ENCODE measurements around the gene CHFR. TPM values are rescaled to one million over a fixed set of nuclear protein-coding genes. Genes with fewer than 3 reads are reported as not detected.

The CHFR gene
- total RNA-seq, 2 experiments from 2014 or later, result 75.1 to 85.6 TPM

DNA sequence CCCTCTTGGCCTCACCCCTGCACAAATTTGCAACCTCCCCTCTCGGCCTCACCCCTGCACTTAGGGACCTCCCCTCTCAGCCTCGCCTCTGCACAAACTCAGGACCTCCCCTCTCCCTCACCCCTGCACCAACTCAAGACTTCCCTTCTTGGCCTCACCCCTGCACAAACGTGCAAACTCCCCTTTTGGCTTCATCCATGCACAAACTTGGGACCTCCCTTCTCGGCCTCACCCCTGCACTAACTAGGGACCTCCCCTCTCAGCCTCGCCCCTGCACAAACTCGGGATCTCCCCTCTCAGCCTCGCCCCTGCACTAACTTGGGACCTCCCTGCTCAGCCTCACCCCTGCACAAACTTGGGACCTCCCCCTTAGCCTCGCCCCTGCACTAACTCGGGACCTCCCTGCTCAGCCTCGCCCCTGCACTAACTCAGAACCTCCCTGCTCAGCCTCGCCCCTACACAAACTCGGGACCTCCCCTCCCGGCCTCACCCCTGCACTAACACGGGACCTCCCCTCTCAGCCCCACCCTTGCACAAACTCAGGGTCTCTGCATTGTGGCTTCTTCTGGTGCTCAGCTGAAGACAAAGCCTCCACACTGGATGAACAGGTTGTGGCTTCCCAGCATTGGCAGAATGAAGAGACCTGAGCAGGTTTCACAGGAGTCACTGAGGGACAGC, 47.7 kb downstream of the CHFR start:
- H3K9me3 Mint-ChIP-seq, result no peaks in the 10 kb centered on the region
- intact Hi-C loops (cut with DNase I, micrococcal nuclease), result no loop called here

DNA sequence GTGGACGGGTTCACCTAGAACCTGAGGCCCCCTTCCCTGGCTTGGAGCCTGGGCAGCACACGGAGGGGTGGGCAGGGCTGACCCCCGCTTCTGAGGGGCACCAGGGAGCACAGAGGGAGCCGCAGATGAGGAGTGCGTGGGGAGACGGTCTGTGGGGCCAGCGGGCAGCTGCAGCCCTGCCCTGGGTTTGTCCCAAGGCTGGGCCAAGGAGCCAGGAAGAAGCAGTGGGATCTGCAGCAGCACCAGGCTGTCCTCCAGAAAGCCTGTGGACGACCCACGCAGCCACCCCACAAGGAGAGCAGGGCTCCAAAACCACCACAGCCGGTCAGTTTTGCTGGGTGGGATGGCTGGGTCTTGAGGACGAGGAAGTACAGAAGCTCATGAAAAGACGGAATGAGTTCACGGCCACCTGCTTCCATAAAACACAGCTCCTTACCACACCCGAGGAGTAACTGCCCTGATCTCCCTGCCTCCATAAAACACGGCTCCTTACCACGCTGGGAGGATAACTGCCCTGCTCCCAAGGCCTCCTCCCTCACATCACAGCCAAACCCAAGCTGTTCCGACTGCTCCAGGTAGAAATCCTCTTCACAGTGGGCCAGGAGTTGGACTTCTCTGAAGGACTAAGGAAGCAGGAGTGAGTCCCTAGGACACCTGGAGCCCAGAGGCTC, 48.9 kb downstream of the CHFR start:
- intact Hi-C loops (cut with DNase I, micrococcal nuclease), result no loop called here
- no peaks in the 10 kb centered on the region for H3K9me3 ChIP-seq (ENCODE audit: control insufficient read depth in 1 of 2, insufficient read depth in 1 of 2, low read length in 2 of 2)
- H3K27ac ChIP-seq (ENCODE audit: low read depth in 1 of 2, low read length in 2 of 2), result peak overlapping the region in 1 of 2 donors; percentile 33
- Mint-ChIP-seq H3K4me1 (ENCODE audit: low read depth) (peaks cover 32% of the 10 kb centered on the region), H3K27me3 (no peaks in the 10 kb centered on the region), H3K4me3 (peak overlapping the region; percentile 1), H3K9me3 (no peaks in the 10 kb centered on the region), H3K36me3 (ENCODE audit: low read depth) (peaks cover 50% of the 10 kb centered on the region), H3K27ac (peak overlapping the region; percentile 39)
- peaks cover 35% of the 10 kb centered on the region for H3K4me1 ChIP-seq (ENCODE audit: insufficient read depth, low read length)
- DNase-seq, result no peak
- peaks cover 33% of the 10 kb centered on the region for H3K36me3 ChIP-seq (ENCODE audit: insufficient read depth, low read length)
- no peak for ATAC-seq (ENCODE audit: poor library complexity)
- POLR2A ChIA-PET, result interaction anchor here (1.3 to 1.5 kb wide), 2 partner anchors 9 to 49 kb away, joined by 5 to 6 read pairs; partner anchors contain the start of genes CHFR and GOLGA3
- no peaks in the 10 kb centered on the region for H3K27me3 ChIP-seq (ENCODE audit: control insufficient read depth in 1 of 2, insufficient read depth in 2 of 2, low read length in 2 of 2)
- CTCF ChIA-PET, result no interaction called here
- no peak overlapping the region for H3K4me3 ChIP-seq (ENCODE audit: low read length)
- TF ChIP-seq CTCF (IDR thresholded peaks at IDR 0.05), result no peak

More for the DNA sequence above, 47.7 kb downstream of the CHFR start:
- Histone ChIP-seq H3K36me3 (ENCODE audit: insufficient read depth, low read length) (peaks cover 41% of the 10 kb centered on the region), H3K9me3 (ENCODE audit: control insufficient read depth in 1 of 2, insufficient read depth in 1 of 2, low read length in 2 of 2) (no peaks in the 10 kb centered on the region), H3K4me1 (ENCODE audit: insufficient read depth, low read length) (peaks cover 23% of the 10 kb centered on the region), H3K4me3 (ENCODE audit: low read length) (no peak overlapping the region), H3K27me3 (ENCODE audit: control insufficient read depth in 1 of 2, insufficient read depth in 2 of 2, low read length in 2 of 2) (no peaks in the 10 kb centered on the region), H3K27ac (ENCODE audit: low read depth in 1 of 2, low read length in 2 of 2) (no peak overlapping the region)
- Mint-ChIP-seq H3K4me3 (no peak overlapping the region), H3K36me3 (ENCODE audit: low read depth) (peaks cover 49% of the 10 kb centered on the region), H3K27ac (peak overlapping the region; percentile 24), H3K27me3 (no peaks in the 10 kb centered on the region), H3K4me1 (ENCODE audit: low read depth) (peaks cover 21% of the 10 kb centered on the region)
- ChIA-PET POLR2A (no interaction called here), CTCF (no interaction called here)
- ATAC-seq (ENCODE audit: poor library complexity) (no peak), DNase-seq (no peak)
- TF ChIP-seq CTCF (IDR thresholded peaks at IDR 0.05), result no peak

DNA sequence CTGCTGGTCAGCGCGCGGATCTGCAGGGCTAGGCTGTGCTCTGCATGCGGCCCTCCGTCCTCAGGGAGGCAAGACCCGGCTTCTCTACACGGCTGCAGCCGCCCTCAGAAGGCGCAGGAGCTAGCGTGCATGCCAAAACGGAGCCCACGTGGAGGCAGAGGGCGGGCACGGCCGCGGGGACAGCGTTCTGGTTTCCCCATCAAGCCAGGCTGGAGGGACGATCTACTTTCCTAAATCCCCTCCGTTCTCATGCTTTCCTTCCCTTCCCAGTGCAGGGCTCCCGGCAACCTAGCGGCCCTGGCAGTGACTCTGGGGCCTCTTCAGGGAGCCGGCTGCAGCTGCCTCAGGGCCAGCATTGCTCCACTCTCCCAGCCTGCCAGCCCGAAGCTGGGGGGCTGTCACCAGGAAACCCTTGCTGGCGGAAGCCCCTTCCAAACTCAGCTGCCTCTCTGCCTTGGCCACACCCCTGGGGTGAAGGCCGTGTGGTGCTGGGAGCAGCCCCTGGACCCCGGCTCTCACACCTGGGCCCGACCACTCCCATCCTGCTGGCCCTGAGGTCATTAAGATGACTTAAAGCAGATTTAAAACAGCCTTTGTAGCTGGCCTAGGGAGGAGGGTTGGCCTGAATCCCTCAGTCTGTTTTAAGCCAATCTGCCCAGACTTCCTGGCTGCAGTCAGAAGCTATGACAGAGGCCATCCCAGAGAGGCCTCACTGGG, 49.6 kb downstream of the CHFR start:
- ATAC-seq (ENCODE audit: poor library complexity) (no peak), DNase-seq (no peak)
- ChIA-PET CTCF (no interaction called here), POLR2A (interaction anchor here (1.0 to 1.5 kb wide), 3 partner anchors 9 to 50 kb away, joined by 4 to 6 read pairs (median 5); partner anchors contain the start of genes CHFR and GOLGA3)
- TF ChIP-seq CTCF (IDR thresholded peaks at IDR 0.05), result no peak
- H3K9me3 ChIP-seq (ENCODE audit: control insufficient read depth in 1 of 2, insufficient read depth in 1 of 2, low read length in 2 of 2), result no peaks in the 10 kb centered on the region
- H3K36me3 Mint-ChIP-seq (ENCODE audit: low read depth), result peaks cover 46% of the 10 kb centered on the region
- intact Hi-C loops (cut with DNase I, micrococcal nuclease), result no loop called here
- H3K27ac ChIP-seq (ENCODE audit: low read depth in 1 of 2, low read length in 2 of 2), result peak overlapping the region in 1 of 2 donors; percentile 33
- H3K4me1 Mint-ChIP-seq (ENCODE audit: low read depth), result peaks cover 39% of the 10 kb centered on the region
- no peaks in the 10 kb centered on the region for H3K27me3 Mint-ChIP-seq
- peaks cover 38% of the 10 kb centered on the region for H3K4me1 ChIP-seq (ENCODE audit: insufficient read depth, low read length)
- H3K36me3 ChIP-seq (ENCODE audit: insufficient read depth, low read length), result peaks cover 26% of the 10 kb centered on the region
- H3K4me3 ChIP-seq (ENCODE audit: low read length), result no peak overlapping the region
- no peak overlapping the region for H3K4me3 Mint-ChIP-seq
- H3K27me3 ChIP-seq (ENCODE audit: control insufficient read depth in 1 of 2, insufficient read depth in 2 of 2, low read length in 2 of 2), result no peaks in the 10 kb centered on the region
- H3K27ac Mint-ChIP-seq, result peak overlapping the region; percentile 87
- no peaks in the 10 kb centered on the region for H3K9me3 Mint-ChIP-seq
